ENCODE measurements around the gene RNF213.
A peak's percentile ranks its signal among the peaks of the same experiment; 100 is the strongest.

RNF213 gene

GRCh38 chr17:80353718-80354275 lies 93.1 kb downstream of the RNF213 start:
- no peak for DNase-seq

DNA sequence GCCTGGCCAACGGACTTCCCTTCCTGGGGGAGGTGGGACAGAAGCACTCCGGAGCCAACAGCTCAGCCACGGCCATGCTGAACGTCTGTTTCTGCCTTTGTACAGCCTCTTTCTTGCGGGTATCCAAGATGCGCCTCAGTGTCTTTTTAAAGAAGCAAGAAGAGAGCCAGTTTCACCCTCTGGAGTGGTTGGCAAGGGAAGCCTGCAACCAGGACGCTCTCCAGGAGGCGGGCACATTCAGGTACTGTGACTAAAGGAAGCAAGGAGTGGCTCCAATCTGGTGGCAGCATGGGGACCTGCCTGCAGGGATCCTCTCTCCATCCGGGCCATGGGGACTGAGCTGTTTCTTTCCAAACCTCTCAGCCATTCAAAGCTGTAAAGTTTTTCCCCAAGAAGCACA lies 93.7 kb downstream of the RNF213 start:
- DNase-seq, result no peak

- no peak for DNase-seq
Measured at GRCh38 chr17:80356231-80356856, 95.7 kb downstream of the RNF213 start.

GRCh38 chr17:80358131-80358530 lies 97.5 kb downstream of the RNF213 start:
- no peak for DNase-seq

GRCh38 chr17:80358861-80359260 lies 98.2 kb downstream of the RNF213 start:
- no peak for DNase-seq

GRCh38 chr17:80359422-80360110 lies 98.9 kb downstream of the RNF213 start:
- DNase-seq, result no peak

- no peak for DNase-seq
Measured at GRCh38 chr17:80360396-80360795, 99.7 kb downstream of the RNF213 start.

- DNase-seq, result peak; percentile 14
Measured at GRCh38 chr17:80361495-80362220, 101.0 kb downstream of the RNF213 start.

GRCh38 chr17:80362428-80363119 lies 101.9 kb downstream of the RNF213 start:
- DNase-seq, result no peak

DNA sequence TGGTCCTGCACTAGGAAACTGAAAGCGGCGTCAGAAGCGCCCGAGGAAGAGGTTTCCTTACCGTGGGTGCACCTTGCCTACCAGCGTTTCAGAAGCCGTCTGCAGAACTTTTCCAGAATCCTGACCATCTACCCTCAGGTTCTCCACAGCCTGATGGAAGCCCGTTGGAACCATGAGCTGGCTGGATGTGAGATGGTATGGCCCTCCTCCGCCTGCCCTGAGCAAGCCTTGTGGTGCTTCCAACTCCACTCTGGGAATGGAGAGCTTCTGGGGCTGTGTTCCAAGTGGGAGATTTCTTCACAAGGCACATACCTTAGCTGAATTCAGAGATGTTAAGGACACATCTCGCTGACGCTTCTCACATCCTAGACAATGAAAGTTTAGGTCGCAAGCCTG lies 102.5 kb downstream of the RNF213 start:
- no peak for DNase-seq

DNA sequence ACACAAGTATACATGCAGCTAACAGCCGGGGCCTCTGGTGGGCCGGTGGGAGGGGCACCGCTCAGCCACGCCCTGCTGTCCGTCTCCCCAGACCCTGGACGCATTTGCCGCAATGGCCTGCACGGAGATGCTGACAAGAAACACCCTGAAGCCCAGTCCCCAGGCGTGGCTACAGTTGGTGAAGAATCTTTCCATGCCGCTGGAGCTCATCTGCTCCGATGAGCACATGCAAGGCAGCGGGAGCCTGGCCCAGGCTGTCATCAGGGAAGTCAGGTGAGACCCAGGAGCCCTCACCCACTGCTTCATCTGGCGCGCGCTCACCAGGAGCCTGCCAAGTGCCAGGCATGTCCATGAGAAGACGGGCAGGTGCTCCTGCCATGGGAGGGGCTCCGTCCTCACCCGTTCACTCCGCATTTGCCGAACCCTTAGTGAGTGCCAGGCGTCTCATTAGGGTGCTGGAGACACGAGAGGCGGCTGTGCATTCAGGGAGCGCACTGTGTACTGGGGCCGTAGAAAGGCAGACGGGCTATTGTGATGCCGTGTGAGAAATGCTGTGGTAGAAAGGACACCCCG lies 103.0 kb downstream of the RNF213 start:
- DNase-seq, result no peak

- DNase-seq, result peak; percentile 7
Measured at GRCh38 chr17:80364091-80364691, 103.5 kb downstream of the RNF213 start.

GRCh38 chr17:80365001-80365965 lies 104.6 kb downstream of the RNF213 start:
- no peak for DNase-seq

- DNase-seq, result no peak
Measured at GRCh38 chr17:80365983-80366382, 105.3 kb downstream of the RNF213 start.

GRCh38 chr17:80367503-80367902 lies 106.9 kb downstream of the RNF213 start:
- DNase-seq, result no peak

- no peak for DNase-seq
Measured at GRCh38 chr17:80371196-80371595, 110.5 kb downstream of the RNF213 start.

GRCh38 chr17:80372456-80372855 lies 111.8 kb downstream of the RNF213 start:
- DNase-seq, result no peak

DNA sequence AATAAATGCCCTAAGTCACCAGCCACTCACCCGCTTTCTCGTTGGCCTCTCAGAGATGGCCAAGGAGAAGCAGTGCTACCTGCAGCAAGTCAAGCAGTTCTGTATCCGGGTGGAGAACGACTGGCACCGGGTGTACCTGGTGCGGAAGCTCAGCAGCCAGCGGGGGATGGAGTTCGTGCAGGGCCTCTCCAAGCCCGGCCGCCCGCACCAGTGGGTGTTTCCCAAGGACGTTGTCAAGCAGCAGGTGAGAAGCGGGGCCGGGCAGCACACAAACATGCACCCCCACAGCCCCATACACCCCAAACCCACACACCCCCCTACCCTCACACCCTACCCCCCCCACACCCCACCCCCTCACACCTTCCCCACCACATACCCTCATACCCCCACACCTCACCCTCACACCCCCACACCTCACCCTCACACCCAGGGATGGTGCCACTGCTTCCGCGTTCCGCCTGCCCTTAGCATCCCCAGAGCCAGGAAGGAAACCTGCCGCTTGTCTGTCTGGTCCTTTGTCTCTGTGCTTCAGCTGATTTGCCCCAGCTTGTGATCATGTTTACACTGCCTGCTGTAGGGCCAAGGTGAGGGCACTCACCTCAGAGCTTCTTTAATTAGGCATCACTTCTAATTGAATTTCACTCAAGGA lies 112.4 kb downstream of the RNF213 start:
- no peak for DNase-seq

- no peak for DNase-seq
Measured at GRCh38 chr17:80374039-80374731, 113.5 kb downstream of the RNF213 start.
